ENCODE results near the gene PA2G4.

GRCh38 chr12:56143870-56144269 lies 39.5 kb downstream of the PA2G4 start:
- TF ChIP-seq CTCF (IDR thresholded peaks at IDR 0.05; ENCODE audit: poor library complexity, severe bottlenecking) (no peak), POLR2AphosphoS5 (IDR thresholded peaks at IDR 0.05) (no peak), EZH2 (IDR thresholded peaks at IDR 0.05; ENCODE audit: borderline replicate concordance, insufficient read depth, low read length, poor library complexity, severe bottlenecking) (no peak), REST (IDR thresholded peaks at IDR 0.05; ENCODE audit: borderline replicate concordance) (no peak), SMC3 (conservative IDR thresholded peaks at IDR 0.05; ENCODE audit: poor library complexity) (no peak)

Measured in neural cell (in vitro differentiated cells).